Endothelial cell of umbilical vein (primary cell): ENCODE results near the gene STRIT1. TPM values are rescaled to one million over a fixed set of nuclear protein-coding genes. Genes with fewer than 3 reads are reported as not detected.

ENCODE experiments used
- BruUV-seq: library from RNA; stranded (reverse); fragments of 400-500 nt; replicated peaks from 2 replicates; lab custom pipeline; 2021; lab: Mats Ljungman, UMichigan
- CTCF ChIA-PET: fragments of 300-600, 350-600 bp; sonication (Branson Sonifier 250); formaldehyde crosslinking; loops from one replicate; lab custom pipeline; 2021; ENCODE audit warnings: antibody characterized with exemption, inconsistent platforms; lab: Charles Lee
- POLR2A ChIA-PET: fragments of 300-600, 350-600 bp; sonication (Branson Sonifier 250); formaldehyde crosslinking; loops from one replicate; lab custom pipeline; 2021; ENCODE audit warnings: antibody characterized with exemption, inconsistent platforms; lab: Charles Lee
- DNase-seq: peaks from one replicate; pipeline ENCODE4 v3.0.0-alpha.2; 2011; ENCODE audit warnings: low read depth, low spot score
- FAIRE-seq: peaks from 2 replicates; lab custom pipeline; 2011; peaks lifted over from hg19 to GRCh38; lab: Jason Lieb, UNC
- H2AFZ ChIP-seq: 2 replicates; pipeline ENCODE4 v1.6.0; 2012; ENCODE audit warnings: low read depth, low read length, control low read depth, inconsistent platforms
- H3K27ac ChIP-seq: 2 replicates; pipeline ENCODE4 v1.5.1; 2011; ENCODE audit warnings: low read depth, mild to moderate bottlenecking, control low read depth, low read length, moderate library complexity; ENCODE audit not compliant: insufficient read depth
- H3K27me3 ChIP-seq, 2 experiments: 2 replicates each; pipeline versions ENCODE4 v1.6.0 to v1.6.1; 2011; ENCODE audit warnings: low read length in 2 of 2, mixed read lengths in 1 of 2; ENCODE audit not compliant: control insufficient read depth in 2 of 2, insufficient read depth in 2 of 2
- H3K36me3 ChIP-seq, 2 experiments: 2 replicates in 1 of 2; 3 replicates in 1 of 2; pipeline ENCODE4 v1.5.1; 2011; ENCODE audit warnings: low read length in 2 of 2, mild to moderate bottlenecking in 1 of 2, moderate library complexity in 1 of 2; ENCODE audit not compliant: control insufficient read depth in 2 of 2, insufficient read depth in 2 of 2; ENCODE audit errors: extremely low read depth in 1 of 2
- H3K4me1 ChIP-seq: 3 replicates; pipeline ENCODE4 v1.5.1; 2011; ENCODE audit warnings: mild to moderate bottlenecking, low read length; ENCODE audit not compliant: control insufficient read depth, insufficient read depth; ENCODE audit errors: extremely low read depth
- H3K4me2 ChIP-seq: 2 replicates; pipeline ENCODE4 v1.6.1; 2011; ENCODE audit warnings: low read length, control low read depth, mixed read lengths; ENCODE audit not compliant: insufficient read depth
- H3K4me3 ChIP-seq, 3 experiments: fragments of 200-600 bp in 1 of 3; sonication (generic), shearing (Covaris generic) in 1 of 3; replicated peaks in 1 of 3; 2 replicates each; pipeline ENCODE4 v1.5.1; 2011 to 2016; ENCODE audit warnings: control low read depth in 3 of 3, low read length in 3 of 3, mild to moderate bottlenecking in 2 of 3, inconsistent platforms in 1 of 3, low read depth in 1 of 3, moderate library complexity in 1 of 3; ENCODE audit not compliant: insufficient read depth in 1 of 3
- H3K79me2 ChIP-seq: 2 replicates; pipeline ENCODE4 v1.6.0; 2012; ENCODE audit warnings: low read length, inconsistent platforms; ENCODE audit not compliant: control insufficient read depth, insufficient read depth
- H3K9ac ChIP-seq: replicated peaks from 2 replicates; pipeline ENCODE3; 2011; ENCODE audit warnings: low read length, control low read depth; ENCODE audit not compliant: insufficient read depth; ENCODE audit errors: extremely low read depth
- H3K9me1 ChIP-seq: replicated peaks from 3 replicates; pipeline ENCODE4 v1.6.0; 2011; ENCODE audit warnings: mild to moderate bottlenecking, low read length; ENCODE audit not compliant: control insufficient read depth, insufficient read depth; ENCODE audit errors: extremely low read depth
- H3K9me3 ChIP-seq: replicated peaks from 2 replicates; pipeline ENCODE4 v1.5.1; 2012; ENCODE audit warnings: low read length, inconsistent platforms; ENCODE audit not compliant: control insufficient read depth, insufficient read depth
- H4K20me1 ChIP-seq: replicated peaks from 2 replicates; pipeline ENCODE3; 2011; ENCODE audit warnings: mild to moderate bottlenecking, low read length; ENCODE audit not compliant: control insufficient read depth, insufficient read depth; ENCODE audit errors: extremely low read depth
- EZH2 ChIP-seq: IDR thresholded peaks from 2 replicates; pipeline ENCODE4 v1.6.1; 2012; ENCODE audit warnings: borderline replicate concordance, low read depth, mild to moderate bottlenecking, moderate library complexity, low read length, inconsistent platforms; ENCODE audit not compliant: severe bottlenecking
- FOS ChIP-seq: IDR thresholded peaks from 2 replicates; pipeline ENCODE4 v1.6.1; 2011; ENCODE audit warnings: mild to moderate bottlenecking, low read length, moderate library complexity, borderline replicate concordance; ENCODE audit not compliant: insufficient read depth
- GATA2 ChIP-seq: IDR thresholded peaks from 2 replicates; pipeline ENCODE4 v1.7.0; 2011; ENCODE audit warnings: low read depth, mild to moderate bottlenecking, moderate library complexity, mixed read lengths, low read length; ENCODE audit not compliant: insufficient read length, insufficient read depth
- JUN ChIP-seq: IDR thresholded peaks from 2 replicates; pipeline ENCODE4 v1.6.1; 2011; ENCODE audit warnings: borderline replicate concordance, low read depth; ENCODE audit not compliant: insufficient read length, insufficient read depth
- MYC ChIP-seq: IDR thresholded peaks from one replicate; pipeline ENCODE4 v1.6.1; 2011; ENCODE audit warnings: mild to moderate bottlenecking, low read depth, low read length
- POLR2A ChIP-seq: IDR thresholded peaks from 2 replicates; pipeline ENCODE4 v1.6.1; 2012; ENCODE audit warnings: low read depth, mild to moderate bottlenecking, control low read depth, low read length
- POLR2AphosphoS5 ChIP-seq: IDR thresholded peaks from 2 replicates; pipeline ENCODE4 v1.6.1; 2012; ENCODE audit warnings: low read depth, mild to moderate bottlenecking, control low read depth, low read length, moderate library complexity; ENCODE audit not compliant: insufficient read depth
- dilution Hi-C: fragments of 300-500 bp; cut with MboI; formaldehyde crosslinking; loops from one replicate; pipeline ENCODE4 v1.15.0; 2019; ENCODE audit warnings: low sequenced_read_pairs; ENCODE audit not compliant: extremely low pct_ligation_motif_present
- intact Hi-C: fragments of 100-400 bp; cut with micrococcal nuclease; formaldehyde crosslinking; loops from one replicate; pipeline ENCODE4 v1.10.0; 2022
- polyA plus RNA-seq, 4 experiments: library from polyadenylated mRNA; depleted of rRNA in 3 of 4; stranded (reverse) in 3 of 4; unstranded in 1 of 4; fragments of >200 nt; gene quantifications; 2 replicates each; pipeline versions ENCODE4 v1.2.1 to v1.2.3, GENCODE V29; 2011 to 2012; ENCODE audit warnings: missing spikeins in 1 of 4
- total RNA-seq: library from RNA; stranded (reverse); gene quantifications from 2 replicates; pipeline ENCODE4 v1.2.3, GENCODE V29; 2021
- TF ChIP-seq, protein P1 (sequence below), 2 donors: IDR thresholded peaks; 1 replicate in 1 of 2; 2 replicates in 1 of 2; pipeline ENCODE4 v1.5.1; 2011; ENCODE audit warnings: low read length in 2 of 2, mild to moderate bottlenecking in 2 of 2, moderate library complexity in 2 of 2, control low read depth in 1 of 2, inconsistent platforms in 1 of 2, low read depth in 1 of 2; ENCODE audit not compliant: insufficient read depth in 1 of 2; ENCODE audit errors: extremely low read depth in 1 of 2
- TF ChIP-seq, protein P2 (sequence below): IDR thresholded peaks from 2 replicates; pipeline ENCODE4 v1.6.1; 2011; ENCODE audit not compliant: insufficient read depth, insufficient read length

STRIT1 gene
- total and polyA plus RNA-seq, 2 donors (not counting 3 experiments of a cell fraction or from before 2014, with no cell fraction given) = not detected

DNA sequence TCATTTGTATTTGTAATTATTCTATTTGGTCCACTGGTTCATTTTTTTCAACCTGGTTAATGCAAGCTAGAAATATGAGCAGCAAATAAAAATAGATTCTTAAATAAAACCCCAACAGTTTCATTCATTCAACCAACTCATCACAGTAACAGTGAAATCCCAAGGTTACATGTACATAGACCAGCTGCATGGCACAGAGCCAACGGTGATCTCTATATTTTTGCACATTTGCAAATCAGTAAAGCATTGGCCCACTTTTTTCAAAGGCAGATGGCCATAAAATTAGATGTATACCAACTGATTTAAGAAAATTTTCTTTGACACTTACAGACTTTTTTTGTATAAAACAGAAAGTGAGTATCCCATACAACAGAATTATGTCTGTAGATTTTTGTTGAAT is 49.3 kb downstream of the STRIT1 start:
- no TSS peak for BruUV-seq
- no peaks in the 10 kb centered on the region for H3K36me3 ChIP-seq
- no peaks in the 10 kb centered on the region for H3K79me2 ChIP-seq
- H3K4me2 ChIP-seq = no peak overlapping the region
- no peak overlapping the region for H3K9ac ChIP-seq
- H3K9me3 ChIP-seq = no peaks in the 10 kb centered on the region
- no peaks in the 10 kb centered on the region for H3K4me1 ChIP-seq
- dilution Hi-C loops = no loop called here
- intact Hi-C loops = no loop called here
- TF ChIP-seq, protein P1, sequence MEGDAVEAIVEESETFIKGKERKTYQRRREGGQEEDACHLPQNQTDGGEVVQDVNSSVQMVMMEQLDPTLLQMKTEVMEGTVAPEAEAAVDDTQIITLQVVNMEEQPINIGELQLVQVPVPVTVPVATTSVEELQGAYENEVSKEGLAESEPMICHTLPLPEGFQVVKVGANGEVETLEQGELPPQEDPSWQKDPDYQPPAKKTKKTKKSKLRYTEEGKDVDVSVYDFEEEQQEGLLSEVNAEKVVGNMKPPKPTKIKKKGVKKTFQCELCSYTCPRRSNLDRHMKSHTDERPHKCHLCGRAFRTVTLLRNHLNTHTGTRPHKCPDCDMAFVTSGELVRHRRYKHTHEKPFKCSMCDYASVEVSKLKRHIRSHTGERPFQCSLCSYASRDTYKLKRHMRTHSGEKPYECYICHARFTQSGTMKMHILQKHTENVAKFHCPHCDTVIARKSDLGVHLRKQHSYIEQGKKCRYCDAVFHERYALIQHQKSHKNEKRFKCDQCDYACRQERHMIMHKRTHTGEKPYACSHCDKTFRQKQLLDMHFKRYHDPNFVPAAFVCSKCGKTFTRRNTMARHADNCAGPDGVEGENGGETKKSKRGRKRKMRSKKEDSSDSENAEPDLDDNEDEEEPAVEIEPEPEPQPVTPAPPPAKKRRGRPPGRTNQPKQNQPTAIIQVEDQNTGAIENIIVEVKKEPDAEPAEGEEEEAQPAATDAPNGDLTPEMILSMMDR (IDR thresholded peaks at IDR 0.05; ENCODE audit: extremely low read depth in 1 of 2, insufficient read depth in 1 of 2, low read depth in 1 of 2, low read length in 2 of 2) = no peak
- TF ChIP-seq JUN (no peak), EZH2 (no peak), POLR2A (no peak), GATA2 (no peak), FOS (no peak), MYC (no peak), POLR2AphosphoS5 (no peak)
- TF ChIP-seq, protein P2, sequence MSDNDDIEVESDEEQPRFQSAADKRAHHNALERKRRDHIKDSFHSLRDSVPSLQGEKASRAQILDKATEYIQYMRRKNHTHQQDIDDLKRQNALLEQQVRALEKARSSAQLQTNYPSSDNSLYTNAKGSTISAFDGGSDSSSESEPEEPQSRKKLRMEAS = no peak
- no peak overlapping the region for H3K27ac ChIP-seq
- FAIRE-seq = no peak
- ChIA-PET POLR2A (no interaction called here), CTCF (interaction anchor here (0.6 kb wide), 1 partner anchor 20 kb away, joined by 3 read pairs; no protein-coding TSS in a partner anchor)
- no peaks in the 10 kb centered on the region for H3K27me3 ChIP-seq
- no peak overlapping the region for H2AFZ ChIP-seq
- H3K9me1 ChIP-seq = no peaks in the 10 kb centered on the region
- DNase-seq = no peak
- H3K4me3 ChIP-seq = no peak overlapping the region
- no peaks in the 10 kb centered on the region for H4K20me1 ChIP-seq
